GM21576 (cell line): ENCODE measurements around the gene RNF34.
A peak's percentile ranks its signal among the peaks of the same experiment; 100 is the strongest.
"Not testable (repeated sequence)": the region's sequence is repeated elsewhere in the genome, so short reads cannot be mapped to it uniquely, and the experiment has no call there.

Experiments
- ATAC-seq: cut with Tn5 transposase; IDR thresholded peaks from one replicate; pipeline ENCODE4 v1.9.1; 2021; ENCODE audit warnings: mild to moderate bottlenecking, moderate library complexity; ENCODE audit not compliant: unreplicated experiment

RNF34 gene, protein sequence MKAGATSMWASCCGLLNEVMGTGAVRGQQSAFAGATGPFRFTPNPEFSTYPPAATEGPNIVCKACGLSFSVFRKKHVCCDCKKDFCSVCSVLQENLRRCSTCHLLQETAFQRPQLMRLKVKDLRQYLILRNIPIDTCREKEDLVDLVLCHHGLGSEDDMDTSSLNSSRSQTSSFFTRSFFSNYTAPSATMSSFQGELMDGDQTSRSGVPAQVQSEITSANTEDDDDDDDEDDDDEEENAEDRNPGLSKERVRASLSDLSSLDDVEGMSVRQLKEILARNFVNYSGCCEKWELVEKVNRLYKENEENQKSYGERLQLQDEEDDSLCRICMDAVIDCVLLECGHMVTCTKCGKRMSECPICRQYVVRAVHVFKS

DNA sequence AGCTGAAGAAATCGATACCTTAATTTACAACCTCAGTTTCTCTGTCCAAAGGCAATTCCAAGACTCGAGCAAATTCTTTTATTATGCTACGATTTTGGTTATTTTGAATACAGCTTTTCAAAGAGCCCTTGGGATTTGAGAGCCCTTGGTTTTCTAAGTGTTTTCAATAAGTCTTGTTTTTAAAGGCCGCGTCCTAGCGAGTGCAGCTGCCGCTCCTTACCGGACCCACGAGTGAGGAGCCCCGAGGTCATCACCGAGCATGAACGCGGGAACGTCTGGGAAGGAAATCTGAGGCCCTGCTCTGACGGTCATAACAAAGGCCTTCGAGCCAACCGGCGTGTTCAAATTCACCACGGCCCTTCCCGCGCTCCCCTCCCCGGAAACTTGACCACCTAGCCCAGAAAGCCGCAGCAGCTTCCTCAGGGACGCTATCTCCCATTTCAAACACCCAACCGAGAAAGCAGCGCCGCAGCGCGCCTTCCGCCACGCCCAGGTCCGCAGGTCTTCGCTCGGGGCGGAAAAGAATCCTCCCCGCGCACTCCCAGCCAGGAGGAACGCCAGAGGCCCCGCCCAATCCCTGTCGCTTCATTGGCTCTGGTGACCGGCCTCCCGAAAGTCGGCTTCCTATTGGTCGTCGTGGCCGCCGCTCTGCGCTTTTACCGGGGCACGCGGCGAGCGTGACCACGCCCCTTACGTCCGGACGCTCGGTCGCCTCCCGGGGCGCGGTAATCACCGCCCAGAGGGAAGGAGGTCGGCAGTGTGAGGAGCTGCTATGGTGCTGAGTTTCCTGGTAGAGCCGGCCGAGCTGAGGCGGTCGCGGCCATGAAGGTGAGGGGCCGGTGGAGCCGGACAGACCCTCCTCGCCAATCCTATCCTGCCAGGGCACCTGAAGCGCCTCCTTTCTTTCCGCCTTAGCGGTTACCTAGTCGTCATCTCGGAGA is at the start of gene RNF34:
TSS of gene RNF34 (plus strand) at position 728 of the 941 bp plus-strand sequence. CDS start at position 823, 95 bp downstream.
- peak; percentile 85 for ATAC-seq

DNA sequence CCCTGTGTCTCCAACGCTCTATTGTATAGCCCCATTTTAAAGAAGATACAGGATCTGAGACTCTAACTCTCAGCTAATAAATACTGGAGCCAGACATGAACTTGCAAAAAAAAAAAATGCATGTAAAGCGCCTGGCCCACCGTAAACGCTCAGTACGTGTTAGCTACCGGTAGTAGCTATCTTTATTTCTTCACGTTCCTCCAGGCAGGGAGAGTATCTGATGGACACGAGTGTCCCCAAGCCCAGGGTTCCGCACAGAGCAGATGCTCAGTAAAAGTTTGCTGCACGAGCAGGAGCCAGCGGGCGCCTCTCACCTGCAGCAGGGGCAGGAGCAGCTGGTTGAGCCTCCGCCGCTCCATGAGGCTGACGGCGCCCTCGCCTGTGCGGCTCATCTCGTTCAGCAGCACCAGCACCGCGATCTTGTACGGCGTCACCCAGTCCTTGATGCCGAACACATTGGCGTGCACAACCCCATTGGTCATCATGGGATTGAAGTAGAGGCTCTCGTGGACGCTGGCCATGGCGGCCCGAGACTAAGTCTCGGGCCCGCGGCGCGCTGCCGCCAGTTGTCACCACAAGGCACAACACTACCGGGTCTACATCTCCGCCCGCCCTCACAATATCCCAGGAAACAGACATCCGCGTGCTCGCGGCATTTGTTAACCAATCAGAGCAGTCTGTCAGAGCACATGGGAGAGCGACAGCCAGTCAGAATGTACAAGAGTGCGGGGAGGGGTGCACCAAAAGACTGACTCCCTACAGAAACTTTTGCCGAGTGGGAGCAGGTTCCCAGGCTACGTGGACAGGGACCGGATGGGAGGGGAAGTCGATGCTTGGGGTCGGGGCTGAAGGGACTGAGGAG is 47.9 kb upstream of the RNF34 start, which contains the start of gene ANAPC5:
TSS of gene ANAPC5 (minus strand) at position 592 of the 862 bp plus-strand sequence. CDS start at position 521, 71 bp downstream.
- ATAC-seq: peak; percentile 97

DNA sequence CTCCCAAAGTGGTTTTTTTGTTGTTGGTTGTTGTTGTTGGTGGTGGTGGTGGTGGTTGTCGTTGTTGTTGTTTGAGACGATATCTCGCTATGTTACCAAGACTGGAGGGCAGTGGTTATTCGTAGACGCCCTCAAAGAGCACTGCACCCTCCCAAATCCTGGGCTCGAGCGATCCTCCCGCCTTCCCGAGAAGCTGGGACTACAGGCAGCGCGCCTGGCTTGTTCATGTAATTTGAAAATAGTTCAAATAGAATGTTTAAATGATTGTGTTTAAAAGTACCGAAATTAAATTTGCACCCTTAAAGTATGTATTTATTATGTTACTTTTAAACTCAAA is 47.3 kb upstream of the RNF34 start:
- no peak for ATAC-seq

DNA sequence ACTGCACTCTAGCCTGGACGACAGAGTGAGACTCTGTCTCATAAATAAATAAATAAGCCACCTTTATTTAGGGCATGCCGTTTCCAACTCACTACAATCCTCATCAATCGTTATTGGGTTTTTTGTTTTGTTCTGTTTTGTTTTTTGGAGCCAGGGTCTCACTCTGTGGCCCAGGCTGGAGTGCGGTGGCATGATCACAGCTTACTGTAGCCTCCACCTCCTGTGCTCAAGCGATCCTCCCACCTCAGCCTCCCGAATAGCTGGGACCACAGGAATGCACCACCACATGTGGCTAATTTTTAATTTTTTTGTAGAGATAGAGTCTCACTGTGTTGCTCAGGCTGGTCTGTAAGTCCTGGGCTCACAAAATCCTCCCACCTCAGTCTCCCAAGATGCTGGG is 44.1 kb upstream of the RNF34 start:
- ATAC-seq: no peak

DNA sequence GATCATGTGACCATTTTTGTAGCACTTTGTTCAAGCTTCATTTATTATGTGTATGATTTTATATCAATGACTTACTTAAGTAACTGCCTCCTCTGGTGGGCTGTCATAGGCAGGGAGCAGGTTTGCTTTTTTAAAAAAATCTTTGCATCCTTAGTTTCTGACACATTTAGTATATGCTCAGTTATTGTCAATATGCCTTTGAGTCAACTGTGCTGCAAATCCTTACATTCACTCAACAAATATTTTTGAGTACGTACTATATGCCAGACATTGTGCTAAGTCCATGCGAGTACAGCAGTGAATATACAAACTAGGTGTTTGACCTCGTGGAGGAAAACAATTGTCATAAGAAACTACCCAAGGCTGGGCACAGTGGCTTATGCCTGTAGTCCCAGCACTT is 43.3 kb upstream of the RNF34 start:
- ATAC-seq: no peak

DNA sequence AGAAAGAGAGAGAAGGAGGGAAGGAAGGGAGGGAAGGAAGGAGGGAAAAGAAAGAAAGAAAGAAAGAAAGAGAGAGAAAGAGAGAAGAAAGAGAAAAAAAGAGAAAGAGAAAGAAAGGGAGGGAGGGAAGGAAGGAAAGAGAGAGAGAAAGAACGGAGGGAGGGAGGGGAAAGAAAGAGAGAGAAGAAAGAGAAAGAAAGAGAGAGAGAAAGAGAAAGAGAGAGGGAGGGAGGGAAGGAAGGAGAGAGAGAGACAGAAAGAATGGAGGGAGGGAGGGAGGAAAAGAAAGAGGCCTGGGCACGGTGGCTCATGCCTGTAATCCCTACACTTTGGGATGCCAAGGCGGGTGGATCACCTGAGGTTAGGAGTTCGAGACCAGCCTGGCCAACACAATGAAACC is 42.6 kb upstream of the RNF34 start:
- ATAC-seq: no peak

DNA sequence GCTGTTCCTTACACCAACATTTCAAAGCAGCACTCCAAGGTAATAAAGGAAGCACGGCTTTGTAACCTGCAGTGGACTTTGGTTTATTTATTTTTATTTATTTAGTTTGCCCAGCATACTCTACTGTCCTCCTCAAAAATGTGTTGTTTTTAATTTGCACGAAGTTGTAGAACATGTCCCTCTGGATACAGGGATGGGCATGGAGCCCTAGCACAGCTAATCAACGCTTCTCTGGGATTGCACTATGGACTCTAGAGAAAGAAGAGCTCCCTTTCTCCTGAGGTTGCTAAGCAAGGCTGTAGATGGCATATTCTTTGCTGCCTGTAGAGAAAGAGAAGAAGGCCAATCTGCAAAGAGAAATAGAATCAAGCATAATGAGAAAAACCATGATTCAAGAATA is 41.8 kb upstream of the RNF34 start:
- no peak for ATAC-seq

DNA sequence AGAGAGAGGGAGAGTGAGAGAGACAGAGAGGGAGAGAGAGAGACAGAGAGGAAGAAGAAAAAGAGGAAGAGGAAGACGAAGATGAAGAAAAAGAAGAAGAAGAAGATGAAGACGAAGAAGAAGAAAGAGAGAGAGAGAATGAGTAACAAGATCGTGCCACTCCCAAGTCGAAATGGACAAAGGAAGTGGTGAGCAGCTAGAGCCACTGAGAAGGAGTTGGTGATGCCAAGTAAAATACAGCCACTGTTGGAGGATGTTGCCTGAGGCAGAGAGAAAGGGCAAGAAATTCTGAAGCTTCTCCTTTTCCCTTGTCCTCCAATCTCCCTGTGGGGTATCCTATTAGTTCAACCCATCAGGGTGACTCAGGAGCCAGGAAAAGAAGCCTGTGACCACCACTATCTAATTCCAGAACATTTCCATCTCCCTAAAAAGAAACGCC is 35.2 kb upstream of the RNF34 start:
- no peak for ATAC-seq

DNA sequence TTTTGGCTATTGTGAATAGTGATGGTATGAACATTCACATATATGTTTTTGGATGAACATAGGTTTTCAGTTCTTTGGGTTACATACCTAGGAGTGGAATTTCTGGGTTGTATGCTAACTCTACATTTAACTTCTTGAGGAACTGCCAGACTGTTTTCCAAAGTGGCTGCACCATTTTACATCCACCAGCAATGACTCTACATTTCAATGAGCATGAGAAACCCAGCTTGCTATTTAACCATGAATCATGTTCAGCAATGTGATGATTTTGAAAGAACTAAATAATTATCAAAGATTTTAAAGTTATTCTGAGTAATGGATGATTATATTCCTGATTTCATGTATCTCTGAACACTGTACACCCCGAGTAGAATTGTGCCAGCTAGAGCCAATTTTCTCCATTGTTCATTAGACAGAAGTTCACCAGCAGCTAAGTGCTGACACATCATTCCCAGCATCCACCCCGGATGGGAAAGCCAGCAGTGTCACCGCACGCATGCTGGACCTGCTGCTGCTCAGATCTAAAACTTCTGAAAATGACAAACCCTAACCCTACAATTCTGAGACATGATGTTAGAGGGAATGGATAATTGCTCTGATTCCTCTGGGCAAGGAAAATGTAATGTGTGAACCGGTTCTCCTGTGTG is 34.4 kb upstream of the RNF34 start:
- no peak for ATAC-seq

DNA sequence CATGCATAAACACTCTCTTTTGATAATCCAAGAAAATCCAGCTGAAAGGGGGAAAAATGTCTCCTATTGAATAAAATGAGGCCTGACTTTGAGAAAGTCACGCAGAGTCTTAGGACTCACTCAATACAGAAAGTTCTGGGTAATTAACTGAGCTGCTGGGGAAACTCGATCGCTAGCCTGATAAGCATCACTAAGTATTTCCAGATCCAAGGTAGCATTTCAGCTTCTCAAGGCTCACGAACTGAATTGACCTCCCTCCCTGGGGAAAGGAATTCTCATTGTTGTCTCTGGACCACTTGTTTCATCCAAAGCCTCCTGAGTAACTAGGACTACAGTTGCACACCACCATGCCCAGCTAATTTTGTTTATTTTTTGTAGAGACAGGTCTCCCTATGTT is 33.9 kb upstream of the RNF34 start:
- no peak for ATAC-seq

DNA sequence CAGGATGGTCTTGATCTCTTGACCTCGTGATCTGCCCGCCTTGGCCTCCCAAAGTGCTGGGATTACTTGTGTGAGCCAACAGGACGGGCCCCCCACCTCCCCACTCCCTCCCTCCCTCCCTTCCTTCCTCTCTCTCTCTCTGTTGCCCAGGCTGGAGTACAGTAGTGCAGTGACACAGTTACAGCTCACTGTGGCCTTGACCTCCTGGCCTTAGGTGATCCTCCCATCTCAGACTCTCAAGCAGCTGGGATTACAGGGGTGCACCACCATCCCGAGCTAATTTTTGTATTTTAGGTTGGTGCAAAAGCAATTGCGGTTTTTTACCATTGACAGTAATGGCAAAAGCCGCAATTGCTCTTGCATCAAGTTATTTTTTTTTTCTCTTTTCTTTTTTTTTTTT is 28.5 kb upstream of the RNF34 start:
- no peak for ATAC-seq

DNA sequence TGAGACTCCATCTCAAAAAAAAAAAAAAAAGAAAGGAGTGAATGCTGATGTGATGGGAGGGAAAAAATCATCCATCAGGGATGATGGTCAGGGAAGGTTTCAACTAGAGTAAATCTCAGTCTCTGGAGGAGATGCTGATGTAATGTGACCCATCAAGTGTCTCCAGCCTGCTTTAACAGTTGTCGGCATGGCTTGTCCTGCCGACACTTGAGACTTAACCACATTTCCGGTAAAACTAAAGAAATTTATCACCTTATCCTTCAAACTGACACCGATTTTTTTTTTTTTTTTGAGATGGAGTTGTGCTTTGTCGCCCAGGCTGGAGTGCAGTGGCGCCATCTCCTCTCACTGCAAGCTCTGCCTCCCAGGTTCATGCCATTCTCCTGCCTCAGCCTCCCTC is 26.2 kb upstream of the RNF34 start:
- no peak for ATAC-seq

DNA sequence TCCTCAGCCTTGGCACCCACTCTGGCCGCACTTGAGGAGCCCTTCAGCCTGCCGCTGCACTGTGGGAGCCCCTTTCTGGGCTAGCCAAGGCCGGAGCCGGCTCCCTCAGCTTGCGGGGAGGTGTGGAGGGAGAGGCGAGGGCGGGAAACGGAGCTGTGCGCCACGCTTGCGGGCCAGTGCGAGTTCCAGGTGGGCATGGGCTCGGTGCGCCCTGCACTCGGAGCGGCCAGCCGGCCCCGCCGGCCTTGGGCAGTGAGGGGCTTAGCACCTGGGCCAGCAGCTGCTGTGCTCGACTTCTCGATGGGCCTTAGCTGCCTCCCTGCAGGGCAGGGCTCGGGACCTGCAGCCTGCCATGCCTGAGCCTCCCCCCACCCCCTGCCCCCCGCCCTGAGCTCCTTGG is 25.6 kb upstream of the RNF34 start:
- not testable (repeated sequence) for ATAC-seq

DNA sequence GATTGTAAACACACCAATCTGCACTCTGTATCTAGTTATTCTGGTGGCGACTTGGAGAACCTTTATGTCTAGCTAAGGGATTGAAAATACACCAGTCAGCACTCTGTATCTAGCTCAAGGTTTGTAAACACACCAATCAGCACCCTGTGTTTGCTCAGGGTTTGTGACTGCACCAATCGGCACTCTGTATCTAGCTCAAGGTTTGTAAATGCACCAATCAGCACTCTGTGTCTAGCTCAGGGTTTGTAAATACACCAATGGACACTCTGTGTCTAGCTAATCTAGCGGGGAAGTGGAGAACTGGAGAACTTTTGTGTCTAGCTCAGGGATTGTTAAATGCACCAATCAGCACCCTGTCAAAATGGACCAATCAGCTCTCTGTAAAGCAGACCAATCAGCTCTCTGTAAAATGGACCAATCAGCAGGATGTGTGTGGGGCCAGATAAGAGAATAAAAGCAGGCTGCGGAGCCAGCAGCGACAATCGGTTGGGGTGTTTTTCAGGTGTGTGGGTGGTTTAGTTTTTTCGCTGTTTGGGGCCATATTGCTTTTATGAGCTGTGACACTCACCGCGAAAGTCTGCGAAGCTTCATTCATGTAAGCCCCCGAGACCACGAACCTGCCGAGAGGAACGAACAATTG is 24.9 kb upstream of the RNF34 start:
- ATAC-seq: not testable (repeated sequence)

DNA sequence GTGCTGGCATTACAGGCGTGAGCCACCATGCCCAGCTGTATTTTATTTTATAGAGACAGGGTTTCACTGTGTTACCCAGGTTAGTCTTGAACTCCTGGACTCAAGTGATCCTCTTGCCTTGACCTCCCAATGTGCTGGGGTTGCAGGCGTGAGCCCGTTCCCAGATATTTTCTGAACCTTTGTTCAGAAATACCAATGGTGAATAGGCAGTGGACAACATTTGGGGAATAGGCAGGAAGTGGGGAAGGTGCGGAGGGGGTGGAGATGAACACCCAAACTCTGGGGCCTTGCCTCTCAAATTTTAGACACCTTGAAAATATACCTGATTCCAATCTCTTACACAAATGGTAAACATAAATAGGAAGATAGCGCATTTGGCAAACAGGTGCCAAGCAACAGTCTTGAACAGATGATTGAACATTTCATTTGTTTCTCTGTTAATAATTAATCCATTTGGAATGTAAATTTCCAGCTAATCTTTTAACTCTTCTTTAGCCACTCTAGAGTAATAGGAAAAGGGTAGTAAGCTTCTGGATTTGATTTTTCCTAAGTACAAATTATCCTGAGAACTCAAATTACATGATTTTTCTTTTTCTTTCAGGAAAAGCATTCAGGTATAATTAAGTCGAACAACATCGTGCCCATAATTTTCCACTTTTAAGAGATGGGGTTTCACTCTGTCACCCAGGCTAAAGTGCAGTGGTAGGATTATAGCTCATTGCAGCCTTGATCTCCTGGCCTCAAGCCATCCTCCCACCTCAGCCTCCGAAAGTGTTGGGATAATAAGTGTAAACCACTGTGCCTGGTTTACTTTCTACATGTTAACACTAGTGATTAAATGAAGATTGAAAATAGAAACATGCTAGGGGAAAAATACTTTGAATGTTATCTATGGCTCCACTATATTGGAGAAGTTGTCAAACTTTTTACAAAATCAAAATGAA is 22.9 kb upstream of the RNF34 start:
- no peak for ATAC-seq

DNA sequence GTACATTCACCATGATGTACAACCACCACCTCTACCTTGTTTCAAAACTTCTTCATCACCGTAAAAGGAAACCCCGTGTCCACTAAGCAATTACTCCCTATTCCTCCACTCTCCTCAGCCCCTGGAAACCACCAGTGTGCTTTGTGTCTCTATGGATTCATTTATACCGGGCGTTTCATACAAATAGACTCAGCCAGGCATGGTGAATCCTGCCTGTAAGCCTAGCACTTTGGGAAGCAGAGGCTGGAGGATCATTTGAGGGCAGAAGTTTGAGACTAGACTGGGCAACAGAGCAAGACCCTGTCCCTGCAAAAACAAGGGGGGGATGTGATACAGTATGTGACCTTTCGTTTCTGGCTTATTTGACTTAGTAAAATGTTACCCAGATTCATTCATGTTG is 21.2 kb upstream of the RNF34 start:
- no peak for ATAC-seq

DNA sequence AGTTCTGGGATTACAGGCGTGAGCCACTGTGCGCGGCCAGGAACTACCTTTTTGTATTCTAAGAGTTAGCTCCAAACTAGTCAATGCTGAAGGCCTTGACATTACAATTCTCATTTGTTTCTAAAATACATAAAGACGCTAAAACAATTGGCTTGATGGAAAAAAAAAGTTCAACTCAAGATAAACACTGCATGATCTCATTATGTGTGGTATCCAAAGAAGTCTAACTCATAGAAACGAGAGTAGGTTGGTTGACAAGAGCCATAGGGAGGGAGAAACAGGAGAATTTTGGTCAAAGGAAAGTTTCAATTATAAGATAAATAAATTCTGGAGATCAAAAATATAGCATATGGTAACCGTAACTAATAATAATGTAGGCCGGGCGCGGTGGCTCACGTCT is 20.0 kb upstream of the RNF34 start:
- ATAC-seq: no peak

DNA sequence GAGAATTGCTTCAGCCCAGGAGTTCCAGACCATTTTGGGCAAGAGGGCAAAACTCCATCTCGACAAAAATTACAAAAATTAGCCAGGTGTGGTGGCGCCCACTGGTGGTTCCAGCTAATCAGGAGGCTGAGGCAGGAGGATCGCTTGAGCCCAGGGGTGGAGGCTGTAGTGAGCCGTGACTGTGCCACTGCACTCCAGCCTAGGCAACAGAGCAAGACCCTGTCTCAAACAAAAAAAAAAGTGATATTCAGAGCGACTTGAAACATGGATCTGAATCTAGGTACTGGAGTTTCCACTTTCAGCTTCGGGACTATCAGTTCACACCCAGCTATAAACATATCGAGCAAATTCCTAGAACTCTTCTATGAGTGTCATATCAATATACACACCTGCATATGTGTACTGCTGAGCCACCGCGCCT is 16.3 kb upstream of the RNF34 start:
- no peak for ATAC-seq

DNA sequence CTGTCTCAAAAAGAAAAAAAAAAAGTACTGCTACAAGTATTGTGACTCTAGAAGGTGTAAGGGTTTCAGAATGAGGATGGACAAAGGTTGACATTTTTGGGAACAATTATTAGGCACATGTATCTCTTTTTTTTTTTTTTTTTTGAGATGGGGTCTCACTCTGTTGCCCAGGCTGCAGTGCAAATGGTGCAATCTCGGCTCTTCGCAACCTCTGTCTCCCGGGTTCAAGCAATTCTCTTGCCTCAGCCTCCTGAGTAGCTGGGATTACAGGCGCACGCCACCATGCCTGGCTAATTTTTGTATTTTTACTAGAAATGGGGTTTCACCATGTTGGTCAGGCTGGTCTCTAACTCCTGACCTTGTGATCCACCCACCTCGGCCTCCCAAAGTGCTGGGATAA is 15.0 kb upstream of the RNF34 start:
- not testable (repeated sequence) for ATAC-seq
